Gastroesophageal sphincter (tissue), 4 donors: ENCODE measurements around the gene MUC5B. TPM values are rescaled to one million over a fixed set of nuclear protein-coding genes. Genes with fewer than 3 reads are reported as not detected.

ENCODE experiments used
- ATAC-seq: fragments of 150-250 bp; one replicate; pipeline ENCODE4 v1.9.1; 2016; ENCODE audit warnings: mild to moderate bottlenecking, moderate library complexity
- H3K27ac ChIP-seq, 4 donors: fragments of 200-600 bp; sonication (generic) in 3 of 4; 1 replicate in 3 of 4; 2 replicates in 1 of 4; pipeline ENCODE4 v1.5.1; 2016 to 2019
- H3K27me3 ChIP-seq: fragments of 200-600 bp; sonication (generic); one replicate; pipeline ENCODE4 v1.5.1; 2019
- H3K36me3 ChIP-seq, 2 donors: fragments of 200-600 bp; sonication (generic); one replicate each; pipeline ENCODE4 v1.5.1; 2019; ENCODE audit warnings: control low read depth in 1 of 2
- H3K4me1 ChIP-seq, 3 donors: fragments of 200-600 bp; sonication (generic); 1 replicate in 2 of 3; 2 replicates in 1 of 3; pipeline ENCODE4 v1.5.1; 2016 to 2019; ENCODE audit warnings: control low read depth in 2 of 3
- H3K4me3 ChIP-seq, 2 donors: fragments of 200-600 bp; sonication (generic); one replicate each; pipeline ENCODE4 v1.5.1; 2019; ENCODE audit warnings: mild to moderate bottlenecking in 1 of 2, moderate library complexity in 1 of 2
- H3K9me3 ChIP-seq, 3 donors: fragments of 200-600 bp; sonication (generic); one replicate each; pipeline ENCODE4 v1.5.1; 2017 to 2019; ENCODE audit warnings: control low read depth in 2 of 3
- EP300 ChIP-seq: sonication (generic); formaldehyde crosslinking; IDR thresholded peaks from one replicate; pipeline ENCODE4 v1.6.1; 2017; ENCODE audit warnings: antibody characterized with exemption, mild to moderate bottlenecking
- POLR2A ChIP-seq, 2 donors: fragments of 450-650 bp; IDR thresholded peaks; one replicate each; pipeline ENCODE4 v1.6.1; 2017; ENCODE audit warnings: antibody characterized with exemption in 2 of 2, mild to moderate bottlenecking in 2 of 2, moderate library complexity in 1 of 2
- POLR2AphosphoS5 ChIP-seq: sonication (generic); formaldehyde crosslinking; IDR thresholded peaks from one replicate; pipeline ENCODE4 v1.6.1; 2017; ENCODE audit warnings: antibody characterized with exemption
- WGBS, 2 donors: methylation state at CpG; one replicate each; pipeline ENCODE4 v1.1.5; 2018; ENCODE audit warnings: low coverage in 1 of 2; 5-methylcytosine and 5-hydroxymethylcytosine counted together
- total RNA-seq, 4 donors: library from RNA; depleted of rRNA; stranded (reverse); fragments of >200 nt; gene quantifications; one replicate each; pipeline ENCODE4 v1.1.0, GENCODE V29; 2016
- TF ChIP-seq, protein P1 (sequence below), 4 experiments: fragments of 200-600 bp in 2 of 4; fragments of 450-650 bp in 2 of 4; sonication (generic) in 1 of 4; IDR thresholded peaks; one replicate each; pipeline ENCODE4 v1.5.1; 2017 to 2019; ENCODE audit warnings: antibody characterized with exemption in 4 of 4, mild to moderate bottlenecking in 2 of 4, moderate library complexity in 2 of 4

Gene MUC5B
- total RNA-seq, 4 donors from 2014 or later = 0.13 to 199 (median 0.60) TPM

DNA sequence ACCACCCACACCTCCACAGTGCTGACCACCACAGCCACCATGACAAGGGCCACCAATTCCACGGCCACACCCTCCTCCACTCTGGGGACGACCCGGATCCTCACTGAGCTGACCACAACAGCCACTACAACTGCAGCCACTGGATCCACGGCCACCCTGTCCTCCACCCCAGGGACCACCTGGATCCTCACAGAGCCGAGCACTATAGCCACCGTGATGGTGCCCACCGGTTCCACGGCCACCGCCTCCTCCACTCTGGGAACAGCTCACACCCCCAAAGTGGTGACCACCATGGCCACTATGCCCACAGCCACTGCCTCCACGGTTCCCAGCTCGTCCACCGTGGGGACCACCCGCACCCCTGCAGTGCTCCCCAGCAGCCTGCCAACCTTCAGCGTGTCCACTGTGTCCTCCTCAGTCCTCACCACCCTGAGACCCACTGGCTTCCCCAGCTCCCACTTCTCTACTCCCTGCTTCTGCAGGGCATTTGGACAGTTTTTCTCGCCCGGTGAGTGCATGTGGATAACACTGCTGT is 28.4 kb downstream of the MUC5B start:
- no peaks in the 10 kb centered on the region for H3K36me3 ChIP-seq
- no peak overlapping the region for H3K4me3 ChIP-seq
- no peaks in the 10 kb centered on the region for H3K27me3 ChIP-seq
- no peaks in the 10 kb centered on the region for H3K9me3 ChIP-seq
- no peak overlapping the region for H3K27ac ChIP-seq
- TF ChIP-seq POLR2AphosphoS5 (no peak), EP300 (no peak), POLR2A (IDR thresholded peaks at IDR 0.05) (no peak)
- TF ChIP-seq, protein P1, sequence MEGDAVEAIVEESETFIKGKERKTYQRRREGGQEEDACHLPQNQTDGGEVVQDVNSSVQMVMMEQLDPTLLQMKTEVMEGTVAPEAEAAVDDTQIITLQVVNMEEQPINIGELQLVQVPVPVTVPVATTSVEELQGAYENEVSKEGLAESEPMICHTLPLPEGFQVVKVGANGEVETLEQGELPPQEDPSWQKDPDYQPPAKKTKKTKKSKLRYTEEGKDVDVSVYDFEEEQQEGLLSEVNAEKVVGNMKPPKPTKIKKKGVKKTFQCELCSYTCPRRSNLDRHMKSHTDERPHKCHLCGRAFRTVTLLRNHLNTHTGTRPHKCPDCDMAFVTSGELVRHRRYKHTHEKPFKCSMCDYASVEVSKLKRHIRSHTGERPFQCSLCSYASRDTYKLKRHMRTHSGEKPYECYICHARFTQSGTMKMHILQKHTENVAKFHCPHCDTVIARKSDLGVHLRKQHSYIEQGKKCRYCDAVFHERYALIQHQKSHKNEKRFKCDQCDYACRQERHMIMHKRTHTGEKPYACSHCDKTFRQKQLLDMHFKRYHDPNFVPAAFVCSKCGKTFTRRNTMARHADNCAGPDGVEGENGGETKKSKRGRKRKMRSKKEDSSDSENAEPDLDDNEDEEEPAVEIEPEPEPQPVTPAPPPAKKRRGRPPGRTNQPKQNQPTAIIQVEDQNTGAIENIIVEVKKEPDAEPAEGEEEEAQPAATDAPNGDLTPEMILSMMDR (IDR thresholded peaks at IDR 0.05) = no peak
- ATAC-seq = no peak
- no peaks in the 10 kb centered on the region for H3K4me1 ChIP-seq
- 95% methylated on average over 4 to 12 of the region's 16 CpGs for WGBS, 2 donors

DNA sequence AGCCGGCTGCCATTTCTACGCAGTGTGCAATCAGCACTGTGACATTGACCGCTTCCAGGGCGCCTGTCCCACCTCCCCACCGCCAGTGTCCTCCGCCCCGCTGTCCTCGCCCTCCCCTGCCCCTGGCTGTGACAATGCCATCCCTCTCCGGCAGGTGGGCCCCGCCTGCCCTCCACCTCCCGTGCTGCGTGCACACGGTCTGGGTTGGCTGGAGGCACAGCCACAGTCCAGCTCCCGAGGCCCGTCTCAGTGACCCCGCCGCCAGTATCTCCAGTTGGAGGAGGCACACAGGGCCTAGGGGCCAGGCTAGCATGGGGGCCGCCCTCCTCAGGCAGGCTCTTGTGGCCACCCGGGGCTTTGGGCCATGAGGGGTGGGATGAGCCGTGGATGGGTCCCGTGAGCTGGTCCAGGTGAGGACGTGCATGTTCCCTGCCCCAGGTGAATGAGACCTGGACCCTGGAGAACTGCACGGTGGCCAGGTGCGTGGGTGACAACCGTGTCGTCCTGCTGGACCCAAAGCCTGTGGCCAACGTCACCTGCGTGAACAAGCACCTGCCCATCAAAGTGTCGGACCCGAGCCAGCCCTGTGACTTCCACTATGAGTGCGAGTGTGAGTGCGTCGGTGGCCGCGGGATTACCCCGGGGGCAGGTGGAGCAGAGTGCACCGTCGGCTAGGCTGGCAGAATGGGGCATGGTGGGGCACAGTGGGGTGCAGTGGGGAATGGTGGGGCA is 29.7 kb downstream of the MUC5B start:
- no peaks in the 10 kb centered on the region for H3K9me3 ChIP-seq
- no peak overlapping the region for H3K4me3 ChIP-seq
- 93% methylated on average over 3 of the region's 38 CpGs; no CpG with 5 or more reads in 1 of the 2 donors for WGBS, 2 donors
- H3K4me1 ChIP-seq = no peaks in the 10 kb centered on the region
- no peaks in the 10 kb centered on the region for H3K36me3 ChIP-seq
- no peak overlapping the region for H3K27ac ChIP-seq
- no peaks in the 10 kb centered on the region for H3K27me3 ChIP-seq
- TF ChIP-seq EP300 (no peak), POLR2AphosphoS5 (no peak), POLR2A (IDR thresholded peaks at IDR 0.05) (no peak)
- TF ChIP-seq, protein P1 (IDR thresholded peaks at IDR 0.05) = no peak
- no peak for ATAC-seq

GRCh38 chr11:1253103-1253485 is 30.2 kb downstream of the MUC5B start:
- ATAC-seq = no peak
- Histone ChIP-seq H3K4me3 (no peak overlapping the region), H3K36me3 (no peaks in the 10 kb centered on the region), H3K27me3 (no peaks in the 10 kb centered on the region), H3K27ac (no peak overlapping the region), H3K4me1 (no peaks in the 10 kb centered on the region), H3K9me3 (no peaks in the 10 kb centered on the region)
- TF ChIP-seq POLR2AphosphoS5 = no peak
- WGBS, 2 donors = no CpG with 5 or more reads among the region's 9 CpGs

GRCh38 chr11:1254086-1254648 is 31.3 kb downstream of the MUC5B start:
- no peak overlapping the region for H3K27ac ChIP-seq
- ATAC-seq = no peak
- no peak overlapping the region for H3K4me3 ChIP-seq
- WGBS, 2 donors = 92% methylated on average over 4 of the region's 22 CpGs; no CpG with 5 or more reads in 1 of the 2 donors
- H3K9me3 ChIP-seq = no peaks in the 10 kb centered on the region
- no peaks in the 10 kb centered on the region for H3K27me3 ChIP-seq
- no peaks in the 10 kb centered on the region for H3K4me1 ChIP-seq
- no peaks in the 10 kb centered on the region for H3K36me3 ChIP-seq
- TF ChIP-seq POLR2A (IDR thresholded peaks at IDR 0.05) (no peak), POLR2AphosphoS5 (no peak), EP300 (no peak)
- TF ChIP-seq, protein P1 (IDR thresholded peaks at IDR 0.05) = no peak

DNA sequence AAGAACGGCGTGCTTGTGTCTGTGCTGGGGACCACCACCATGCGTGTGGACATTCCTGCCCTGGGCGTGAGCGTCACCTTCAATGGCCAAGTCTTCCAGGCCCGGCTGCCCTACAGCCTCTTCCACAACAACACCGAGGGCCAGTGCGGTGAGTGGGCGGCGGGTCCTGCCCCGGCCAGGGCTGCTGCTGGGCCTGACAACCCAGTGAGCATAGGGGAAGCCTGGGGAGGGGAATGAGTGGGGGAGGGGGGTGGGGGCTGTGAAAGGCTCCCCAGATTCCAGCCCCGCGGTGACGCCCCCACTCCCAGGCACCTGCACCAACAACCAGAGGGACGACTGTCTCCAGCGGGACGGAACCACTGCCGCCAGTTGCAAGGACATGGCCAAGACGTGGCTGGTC is 31.9 kb downstream of the MUC5B start:
- Histone ChIP-seq H3K9me3 (no peaks in the 10 kb centered on the region), H3K36me3 (no peaks in the 10 kb centered on the region), H3K27me3 (no peaks in the 10 kb centered on the region), H3K27ac (no peak overlapping the region), H3K4me3 (no peak overlapping the region), H3K4me1 (no peaks in the 10 kb centered on the region)
- WGBS, 2 donors = no CpG with 5 or more reads among the region's 19 CpGs
- no peak for ATAC-seq
- TF ChIP-seq, protein P1 (IDR thresholded peaks at IDR 0.05) = no peak
- TF ChIP-seq POLR2AphosphoS5 (no peak), POLR2A (IDR thresholded peaks at IDR 0.05) (no peak), EP300 (no peak)
